NCI-H146 (cell line): ENCODE measurements around the gene GORAB.

Experiments
- DNase-seq: peaks from one replicate; lab custom pipeline; 2025; lab: John Stamatoyannopoulos, UW

Gene GORAB

GRCh38 chr1:170538687-170539086 is 6.7 kb downstream of the GORAB start:
- no peak for DNase-seq

GRCh38 chr1:170539154-170539553 is 7.2 kb downstream of the GORAB start:
- no peak for DNase-seq

GRCh38 chr1:170544624-170545023 is 12.7 kb downstream of the GORAB start:
- DNase-seq, result no peak

GRCh38 chr1:170545476-170545875 is 13.5 kb downstream of the GORAB start:
- DNase-seq, result no peak

- no peak for DNase-seq
Measured at GRCh38 chr1:170547255-170547654, 15.3 kb downstream of the GORAB start.

- DNase-seq, result no peak
Measured at GRCh38 chr1:170548497-170548896, 16.5 kb downstream of the GORAB start.

GRCh38 chr1:170555370-170555769 is 23.4 kb downstream of the GORAB start:
- no peak for DNase-seq

GRCh38 chr1:170556917-170557316 is 25.0 kb downstream of the GORAB start:
- no peak for DNase-seq

GRCh38 chr1:170558731-170559130 is 26.8 kb downstream of the GORAB start:
- no peak for DNase-seq

- no peak for DNase-seq
Measured at GRCh38 chr1:170559166-170559565, 27.2 kb downstream of the GORAB start.

GRCh38 chr1:170560681-170561285 is 28.8 kb downstream of the GORAB start:
- DNase-seq, result no peak

GRCh38 chr1:170562646-170563338 is 30.8 kb downstream of the GORAB start:
- DNase-seq, result no peak

- no peak for DNase-seq
Measured at GRCh38 chr1:170567214-170567613, 35.2 kb downstream of the GORAB start.

- DNase-seq, result no peak
Measured at GRCh38 chr1:170568197-170568596, 36.2 kb downstream of the GORAB start.

GRCh38 chr1:170576980-170577379 is 45.0 kb downstream of the GORAB start:
- no peak for DNase-seq

GRCh38 chr1:170578359-170578758 is 46.4 kb downstream of the GORAB start:
- DNase-seq, result no peak

- DNase-seq, result no peak
Measured at GRCh38 chr1:170580636-170581440, 48.9 kb downstream of the GORAB start.

GRCh38 chr1:170583186-170583585 is 51.2 kb downstream of the GORAB start:
- DNase-seq, result no peak

GRCh38 chr1:170586321-170587252 is 54.6 kb downstream of the GORAB start:
- DNase-seq, result no peak

- no peak for DNase-seq
Measured at GRCh38 chr1:170587253-170587593, 55.3 kb downstream of the GORAB start.

- DNase-seq, result no peak
Measured at GRCh38 chr1:170590921-170591705, 59.1 kb downstream of the GORAB start.
